Peyer's patch (tissue), 4 donors: ENCODE measurements around the gene TRPC6. TPM values are rescaled to one million over a fixed set of nuclear protein-coding genes. Genes with fewer than 3 reads are reported as not detected.

ENCODE experiments used
- DNase-seq, 3 donors: peaks; one replicate each; pipeline ENCODE4 v3.0.0-alpha.2; 2017 to 2019
- H3K27ac ChIP-seq, 4 donors: fragments of 200-600 bp; sonication (generic); one replicate each; pipeline ENCODE4 v1.5.1; 2016 to 2019
- H3K27me3 ChIP-seq, 2 donors: fragments of 200-600 bp; sonication (generic); one replicate each; pipeline ENCODE4 v1.5.1; 2019
- H3K36me3 ChIP-seq, 3 donors: fragments of 200-600 bp; sonication (generic); one replicate each; pipeline ENCODE4 v1.5.1; 2016 to 2019
- H3K4me1 ChIP-seq, 4 donors: fragments of 200-600 bp; sonication (generic); one replicate each; pipeline ENCODE4 v1.5.1; 2016 to 2019
- H3K4me3 ChIP-seq, 4 donors: fragments of 200-600 bp; sonication (generic); 1 replicate in 3 of 4; 2 replicates in 1 of 4; pipeline ENCODE4 v1.5.1; 2016 to 2019; ENCODE audit warnings: mild to moderate bottlenecking in 1 of 4
- H3K9me3 ChIP-seq, 4 donors: fragments of 200-600 bp; sonication (generic); one replicate each; pipeline ENCODE4 v1.5.1; 2016 to 2019; ENCODE audit warnings: mild to moderate bottlenecking in 1 of 4
- POLR2A ChIP-seq, 2 donors: fragments of 450-650 bp; IDR thresholded peaks; one replicate each; pipeline ENCODE4 v1.5.1; 2017; ENCODE audit warnings: antibody characterized with exemption in 2 of 2, mild to moderate bottlenecking in 2 of 2, moderate library complexity in 2 of 2
- total RNA-seq, 4 donors: library from RNA; depleted of rRNA; stranded (reverse); fragments of >200 nt; gene quantifications; one replicate each; pipeline ENCODE4 v1.1.0, GENCODE V29; 2016
- TF ChIP-seq, protein P1 (sequence below), 6 experiments: fragments of 450-650 bp in 4 of 6; fragments of 200-600 bp in 2 of 6; sonication (generic) in 1 of 6; IDR thresholded peaks; one replicate each; pipeline ENCODE4 v1.5.1; 2017 to 2019; ENCODE audit warnings: antibody characterized with exemption in 6 of 6, mild to moderate bottlenecking in 3 of 6, moderate library complexity in 1 of 6

TRPC6 gene
- total RNA-seq, 4 donors from 2014 or later: 0.67 to 31.4 (median 1.4) TPM

DNA sequence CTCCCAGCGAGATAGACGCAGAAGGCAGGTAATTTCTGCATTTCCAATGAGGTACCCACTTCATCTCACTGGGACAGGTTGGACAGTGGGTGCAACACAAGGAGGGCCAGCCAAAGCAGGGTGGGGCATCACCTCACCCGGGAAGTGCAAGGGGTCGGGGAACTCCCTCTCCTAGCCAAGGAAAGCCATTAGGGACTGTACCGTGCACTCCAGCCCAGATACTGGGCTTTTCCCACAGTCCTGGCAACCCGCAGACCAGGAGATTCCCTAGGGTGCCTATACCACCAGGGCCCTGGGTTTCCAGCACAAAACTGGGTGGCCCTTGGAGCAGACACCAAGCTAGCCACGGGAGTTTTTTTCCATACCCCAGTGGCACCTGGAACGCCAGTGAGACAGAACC lies 17.2 kb downstream of the TRPC6 start:
- TF ChIP-seq, protein P1, sequence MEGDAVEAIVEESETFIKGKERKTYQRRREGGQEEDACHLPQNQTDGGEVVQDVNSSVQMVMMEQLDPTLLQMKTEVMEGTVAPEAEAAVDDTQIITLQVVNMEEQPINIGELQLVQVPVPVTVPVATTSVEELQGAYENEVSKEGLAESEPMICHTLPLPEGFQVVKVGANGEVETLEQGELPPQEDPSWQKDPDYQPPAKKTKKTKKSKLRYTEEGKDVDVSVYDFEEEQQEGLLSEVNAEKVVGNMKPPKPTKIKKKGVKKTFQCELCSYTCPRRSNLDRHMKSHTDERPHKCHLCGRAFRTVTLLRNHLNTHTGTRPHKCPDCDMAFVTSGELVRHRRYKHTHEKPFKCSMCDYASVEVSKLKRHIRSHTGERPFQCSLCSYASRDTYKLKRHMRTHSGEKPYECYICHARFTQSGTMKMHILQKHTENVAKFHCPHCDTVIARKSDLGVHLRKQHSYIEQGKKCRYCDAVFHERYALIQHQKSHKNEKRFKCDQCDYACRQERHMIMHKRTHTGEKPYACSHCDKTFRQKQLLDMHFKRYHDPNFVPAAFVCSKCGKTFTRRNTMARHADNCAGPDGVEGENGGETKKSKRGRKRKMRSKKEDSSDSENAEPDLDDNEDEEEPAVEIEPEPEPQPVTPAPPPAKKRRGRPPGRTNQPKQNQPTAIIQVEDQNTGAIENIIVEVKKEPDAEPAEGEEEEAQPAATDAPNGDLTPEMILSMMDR (IDR thresholded peaks at IDR 0.05): no peak
- TF ChIP-seq POLR2A (IDR thresholded peaks at IDR 0.05): no peak
- Histone ChIP-seq H3K27ac (no peak overlapping the region), H3K27me3 (no peaks in the 10 kb centered on the region), H3K4me3 (no peak overlapping the region), H3K9me3 (no peaks in the 10 kb centered on the region), H3K4me1 (no peaks in the 10 kb centered on the region), H3K36me3 (no peaks in the 10 kb centered on the region)
- DNase-seq: no peak

DNA sequence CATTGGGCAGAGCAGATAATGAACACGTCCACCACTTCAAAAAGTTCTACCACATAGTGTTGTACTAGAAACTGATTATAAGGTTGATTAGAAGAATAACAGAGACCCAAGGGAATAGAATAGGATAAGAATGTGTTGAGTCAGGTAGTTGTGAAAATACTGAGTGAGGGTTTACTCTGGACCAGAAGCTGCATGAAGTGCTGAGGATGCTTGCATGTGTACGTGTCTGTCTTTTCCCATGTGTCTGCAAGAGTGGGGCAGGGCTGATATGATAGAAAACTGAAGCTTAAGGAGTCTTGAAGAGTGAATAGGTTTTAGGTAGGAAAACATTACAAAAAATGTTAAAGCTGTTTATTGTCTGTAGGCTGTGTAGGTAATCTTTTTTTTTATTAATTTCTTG lies 20.6 kb downstream of the TRPC6 start:
- Histone ChIP-seq H3K27me3 (no peaks in the 10 kb centered on the region), H3K4me1 (no peaks in the 10 kb centered on the region), H3K27ac (no peak overlapping the region), H3K4me3 (no peak overlapping the region), H3K9me3 (no peaks in the 10 kb centered on the region), H3K36me3 (no peaks in the 10 kb centered on the region)
- no peak for DNase-seq
- TF ChIP-seq, protein P1 (IDR thresholded peaks at IDR 0.05): no peak
- no peak for TF ChIP-seq POLR2A (IDR thresholded peaks at IDR 0.05)

DNA sequence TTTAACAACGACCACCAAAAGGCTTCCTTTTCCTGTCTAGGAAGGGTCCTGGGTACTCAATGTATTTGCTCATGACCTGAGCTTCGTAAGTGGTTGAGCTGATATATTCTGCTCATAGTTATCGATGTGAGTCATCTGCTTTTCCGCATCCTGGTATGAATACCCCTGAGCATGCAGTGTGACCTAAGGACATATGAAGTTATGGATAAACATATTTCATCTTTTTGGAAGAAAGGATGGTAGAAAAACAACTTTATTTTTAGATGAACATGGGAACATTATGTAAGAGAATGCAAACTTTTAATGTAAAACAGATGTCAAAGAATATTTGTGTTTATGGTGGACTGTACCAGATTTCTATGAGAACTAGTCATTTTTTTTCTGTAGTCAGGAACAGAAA lies 28.4 kb downstream of the TRPC6 start:
- Histone ChIP-seq H3K27me3 (no peaks in the 10 kb centered on the region), H3K9me3 (no peaks in the 10 kb centered on the region), H3K36me3 (no peaks in the 10 kb centered on the region), H3K4me3 (no peak overlapping the region), H3K4me1 (peaks cover 0 to 4% (median 0%) of the 10 kb centered on the region in 4 donors), H3K27ac (no peak overlapping the region)
- DNase-seq: no peak
- TF ChIP-seq POLR2A (IDR thresholded peaks at IDR 0.05): no peak
- TF ChIP-seq, protein P1 (IDR thresholded peaks at IDR 0.05): no peak

DNA sequence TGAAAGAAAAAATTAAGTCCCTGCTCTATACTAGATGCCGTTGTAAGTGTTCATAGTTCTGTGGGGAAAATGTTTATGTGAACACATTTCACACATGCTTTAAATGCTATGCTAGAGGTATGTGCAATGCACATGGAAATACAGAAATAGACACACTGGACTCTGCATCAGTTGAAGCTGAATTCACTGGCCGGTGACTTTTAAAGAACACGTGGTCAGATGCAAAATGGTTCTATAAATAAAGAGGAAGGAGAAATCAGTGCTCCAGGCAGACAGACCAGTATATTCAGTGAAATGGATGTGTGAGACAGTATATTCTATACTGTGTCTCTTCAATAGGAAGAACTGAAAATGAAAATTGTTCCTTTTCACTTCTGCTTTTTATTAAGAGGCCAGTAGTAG lies 29.9 kb downstream of the TRPC6 start:
- no peak for DNase-seq
- no peaks in the 10 kb centered on the region for H3K27me3 ChIP-seq
- no peaks in the 10 kb centered on the region for H3K36me3 ChIP-seq
- no peak overlapping the region for H3K27ac ChIP-seq
- no peak for TF ChIP-seq POLR2A (IDR thresholded peaks at IDR 0.05)
- no peak overlapping the region for H3K4me3 ChIP-seq
- no peaks in the 10 kb centered on the region for H3K9me3 ChIP-seq
- H3K4me1 ChIP-seq: peaks cover 0 to 4% (median 0%) of the 10 kb centered on the region in 4 donors

DNA sequence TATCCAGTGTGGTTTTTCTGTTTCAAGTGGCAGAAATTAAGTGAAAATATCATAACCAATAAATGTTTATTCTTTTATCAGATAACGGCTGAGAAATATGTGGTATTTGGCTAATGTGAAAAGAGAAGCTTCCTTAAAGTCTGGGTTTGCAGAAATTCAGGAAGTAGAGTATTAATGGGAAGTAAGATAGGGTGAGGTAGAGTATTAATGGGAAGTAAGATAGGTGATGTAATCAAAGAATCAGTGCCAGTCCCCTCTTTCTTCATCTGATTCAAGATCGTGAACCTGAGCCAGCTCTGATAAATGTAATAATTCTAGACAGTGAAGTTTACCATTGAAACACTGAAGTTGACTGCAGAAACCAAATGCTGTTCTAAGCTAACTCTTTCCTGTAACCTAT lies 30.9 kb downstream of the TRPC6 start:
- TF ChIP-seq, protein P1 (IDR thresholded peaks at IDR 0.05): no peak
- no peak for TF ChIP-seq POLR2A (IDR thresholded peaks at IDR 0.05)

DNA sequence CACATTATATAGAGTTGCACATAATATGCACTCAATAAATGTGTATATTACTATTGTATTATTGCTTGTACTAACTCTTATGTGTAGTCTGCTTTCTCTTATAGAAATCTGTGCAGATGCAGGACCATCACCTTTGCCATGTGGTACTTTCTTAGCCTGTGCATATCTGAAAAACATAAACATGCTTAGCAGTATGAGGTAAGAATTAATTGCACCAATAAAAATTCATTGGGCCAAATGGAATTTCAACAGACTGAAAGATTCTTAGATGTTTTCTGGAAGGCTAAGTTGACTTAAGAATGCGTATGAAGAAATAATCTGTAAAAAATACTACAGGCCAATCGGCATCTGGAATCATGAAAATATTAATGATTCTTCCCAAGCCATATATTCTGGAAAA lies 55.3 kb downstream of the TRPC6 start:
- no peaks in the 10 kb centered on the region for H3K27me3 ChIP-seq
- no peak overlapping the region for H3K4me3 ChIP-seq
- TF ChIP-seq, protein P1 (IDR thresholded peaks at IDR 0.05): no peak
- no peak for TF ChIP-seq POLR2A (IDR thresholded peaks at IDR 0.05)
- no peak overlapping the region for H3K27ac ChIP-seq
- no peak for DNase-seq
- no peaks in the 10 kb centered on the region for H3K36me3 ChIP-seq
- H3K9me3 ChIP-seq: no peaks in the 10 kb centered on the region
- H3K4me1 ChIP-seq: no peaks in the 10 kb centered on the region

More for the DNA sequence above, 30.9 kb downstream of the TRPC6 start:
- H3K36me3 ChIP-seq: no peaks in the 10 kb centered on the region
- DNase-seq: no peak
- peaks cover 0 to 4% (median 0%) of the 10 kb centered on the region in 4 donors for H3K4me1 ChIP-seq
- no peaks in the 10 kb centered on the region for H3K27me3 ChIP-seq
- no peak overlapping the region for H3K4me3 ChIP-seq
- H3K9me3 ChIP-seq: no peaks in the 10 kb centered on the region
- H3K27ac ChIP-seq: no peak overlapping the region
